GM12801 (cell line): ENCODE results near the gene WWC1.

ENCODE experiments used
- TF ChIP-seq, protein P1 (sequence below): IDR thresholded peaks from one replicate; pipeline ENCODE4 v1.5.1; 2011; ENCODE audit warnings: control low read depth; ENCODE audit not compliant: insufficient read length; ENCODE audit errors: extremely low read depth

The WWC1 gene

DNA sequence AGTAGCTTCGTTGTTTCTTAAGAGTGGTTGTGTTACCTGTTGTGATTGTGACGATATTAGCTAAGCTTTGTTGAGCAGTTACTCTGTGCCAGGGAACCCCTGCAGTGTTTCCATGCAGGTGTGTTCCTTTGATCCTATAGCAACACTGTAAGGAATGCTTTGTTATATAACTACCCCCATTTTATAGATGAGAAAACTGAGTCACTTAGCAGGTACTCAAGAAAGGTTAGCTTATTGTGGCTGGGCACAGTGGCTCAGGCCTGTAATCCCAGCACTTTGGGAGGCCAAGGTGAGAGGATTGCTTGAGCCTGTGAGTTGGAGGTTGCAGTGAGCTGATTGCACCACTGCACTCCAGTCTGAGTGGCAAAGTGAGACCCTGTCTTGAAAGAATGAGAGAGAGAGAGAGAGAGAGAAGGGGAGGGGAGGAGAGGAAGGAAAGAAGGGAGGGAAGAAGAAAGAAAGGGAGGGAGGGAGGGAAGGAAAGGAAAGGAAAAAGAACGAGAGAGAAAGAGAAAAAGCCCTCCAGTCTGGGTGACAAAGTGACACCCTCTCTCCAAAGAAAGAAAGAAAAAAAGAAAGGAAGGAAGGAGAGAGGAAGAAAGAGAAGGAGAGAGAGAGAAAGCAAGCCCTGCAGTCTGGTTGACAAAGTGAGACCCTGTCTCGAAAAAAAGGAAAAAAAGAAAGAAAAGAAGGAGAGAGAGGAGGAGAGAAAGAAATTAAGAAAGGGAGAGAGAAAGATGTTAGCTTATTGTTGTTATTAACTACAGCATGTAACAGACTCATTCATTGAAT lies 109.2 kb downstream of the WWC1 start:
- TF ChIP-seq, protein P1, sequence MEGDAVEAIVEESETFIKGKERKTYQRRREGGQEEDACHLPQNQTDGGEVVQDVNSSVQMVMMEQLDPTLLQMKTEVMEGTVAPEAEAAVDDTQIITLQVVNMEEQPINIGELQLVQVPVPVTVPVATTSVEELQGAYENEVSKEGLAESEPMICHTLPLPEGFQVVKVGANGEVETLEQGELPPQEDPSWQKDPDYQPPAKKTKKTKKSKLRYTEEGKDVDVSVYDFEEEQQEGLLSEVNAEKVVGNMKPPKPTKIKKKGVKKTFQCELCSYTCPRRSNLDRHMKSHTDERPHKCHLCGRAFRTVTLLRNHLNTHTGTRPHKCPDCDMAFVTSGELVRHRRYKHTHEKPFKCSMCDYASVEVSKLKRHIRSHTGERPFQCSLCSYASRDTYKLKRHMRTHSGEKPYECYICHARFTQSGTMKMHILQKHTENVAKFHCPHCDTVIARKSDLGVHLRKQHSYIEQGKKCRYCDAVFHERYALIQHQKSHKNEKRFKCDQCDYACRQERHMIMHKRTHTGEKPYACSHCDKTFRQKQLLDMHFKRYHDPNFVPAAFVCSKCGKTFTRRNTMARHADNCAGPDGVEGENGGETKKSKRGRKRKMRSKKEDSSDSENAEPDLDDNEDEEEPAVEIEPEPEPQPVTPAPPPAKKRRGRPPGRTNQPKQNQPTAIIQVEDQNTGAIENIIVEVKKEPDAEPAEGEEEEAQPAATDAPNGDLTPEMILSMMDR = no peak

DNA sequence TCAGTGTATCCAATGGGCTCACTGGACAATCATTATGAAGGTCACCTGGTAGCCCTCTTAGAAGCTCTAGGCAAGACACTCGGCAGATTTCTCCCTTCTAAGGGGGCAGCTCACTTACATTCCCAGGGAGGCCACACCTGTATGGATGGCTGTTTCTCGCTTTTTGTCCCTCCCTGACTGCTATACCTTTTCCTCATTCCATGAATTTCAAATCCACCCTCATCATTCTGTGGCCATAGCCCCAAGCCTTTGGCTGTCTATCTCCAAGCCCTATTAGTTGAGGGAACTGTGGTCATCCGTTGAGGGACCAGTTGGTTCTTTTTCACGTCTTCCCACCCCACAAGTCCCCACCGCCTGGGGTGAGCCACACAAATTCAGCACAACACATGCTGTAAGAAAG lies 109.8 kb downstream of the WWC1 start:
- TF ChIP-seq, protein P1 = no peak

DNA sequence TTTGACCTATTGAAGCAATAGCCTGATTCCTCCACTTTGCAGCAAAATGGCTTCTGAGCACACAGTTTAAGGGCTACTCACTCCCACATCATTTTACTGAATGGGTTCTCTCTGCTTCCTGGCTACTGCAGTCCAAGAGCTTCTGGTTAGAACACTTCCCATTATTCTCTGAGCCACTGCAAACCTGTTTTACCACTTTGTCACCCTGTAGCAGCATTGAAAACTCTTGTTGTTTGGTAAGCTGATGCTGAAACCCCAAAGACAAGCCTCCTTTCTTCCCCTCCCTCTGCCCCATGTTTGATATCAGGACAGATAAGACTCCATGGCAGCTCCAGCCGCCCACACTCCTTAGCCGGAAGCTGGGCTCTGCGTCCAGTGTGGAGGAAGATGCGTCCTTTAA lies 110.4 kb downstream of the WWC1 start:
- TF ChIP-seq, protein P1 = no peak

DNA sequence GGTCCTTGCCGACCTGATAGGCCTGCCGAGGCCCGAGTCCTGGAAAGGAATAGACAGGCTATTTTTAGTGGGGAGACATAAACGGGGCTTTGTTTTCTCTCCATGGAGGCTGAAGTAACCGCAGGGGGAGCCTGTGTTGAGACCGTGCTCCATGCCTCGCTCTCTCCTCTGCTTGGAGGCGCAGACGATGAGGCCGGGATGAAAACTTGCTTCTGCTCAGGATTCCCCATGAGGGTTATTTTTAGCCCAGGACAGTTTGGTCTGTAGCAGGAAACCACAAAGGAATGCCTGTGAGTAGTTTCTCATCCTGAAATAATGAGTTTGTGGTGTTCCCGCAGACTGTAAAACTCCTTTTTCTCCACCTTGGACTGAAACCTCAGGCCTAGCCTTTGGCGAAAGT lies 112.9 kb downstream of the WWC1 start:
- TF ChIP-seq, protein P1 = no peak

DNA sequence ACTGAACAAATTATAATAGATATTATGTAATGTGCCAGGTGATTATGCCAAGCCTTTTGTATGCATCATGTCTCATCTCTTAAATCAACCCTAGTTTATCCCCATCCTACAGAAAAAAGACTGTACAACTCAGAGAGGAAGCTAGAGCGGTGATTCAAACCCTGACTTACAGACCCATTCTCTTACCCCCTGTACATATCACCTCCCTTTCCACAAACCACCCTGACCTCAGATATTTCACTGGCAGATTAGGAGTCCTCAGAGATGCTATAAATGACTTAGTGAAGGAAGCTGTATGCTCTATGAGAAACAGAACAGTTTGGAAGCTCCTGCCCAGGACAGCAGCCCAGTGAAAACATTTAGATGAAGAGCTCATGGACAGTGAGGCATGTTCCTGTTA lies 115.8 kb downstream of the WWC1 start:
- TF ChIP-seq, protein P1 = no peak

DNA sequence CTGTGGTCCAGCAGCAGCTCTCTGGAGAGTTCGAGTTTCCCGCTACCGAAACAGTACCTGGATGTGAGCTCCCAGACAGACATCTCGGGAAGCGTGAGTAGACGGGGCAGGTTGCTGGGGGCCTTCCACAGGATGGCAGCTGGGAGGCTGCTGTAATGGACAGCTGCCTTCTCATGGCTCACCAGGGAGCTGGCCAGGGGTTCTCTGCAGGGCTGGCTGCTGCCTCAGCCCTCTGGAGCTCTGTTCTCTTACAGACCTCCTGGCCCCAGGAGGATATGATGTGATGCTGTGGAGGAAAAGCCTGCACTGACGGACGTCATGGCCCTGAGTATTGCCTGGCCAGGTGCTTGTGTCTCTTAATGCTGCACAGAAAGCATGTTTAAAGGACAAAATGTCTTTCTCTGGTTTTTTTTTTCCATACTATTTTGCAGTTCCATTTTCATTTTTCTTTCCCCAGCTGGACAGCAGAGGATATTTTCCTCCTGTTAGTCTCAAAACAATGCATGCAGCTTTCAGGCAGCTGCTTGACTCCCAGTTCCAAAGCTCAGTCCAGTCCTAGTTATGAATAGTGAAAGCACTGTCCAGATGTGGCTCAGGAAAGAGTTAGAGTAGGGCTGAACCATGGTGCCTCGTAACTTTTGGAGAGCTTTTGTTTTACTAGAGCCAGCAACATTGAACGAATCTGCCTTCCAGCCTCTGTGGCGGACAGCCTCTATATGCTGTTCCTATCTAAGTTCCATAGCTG lies 117.3 kb downstream of the WWC1 start:
- TF ChIP-seq, protein P1 = no peak

DNA sequence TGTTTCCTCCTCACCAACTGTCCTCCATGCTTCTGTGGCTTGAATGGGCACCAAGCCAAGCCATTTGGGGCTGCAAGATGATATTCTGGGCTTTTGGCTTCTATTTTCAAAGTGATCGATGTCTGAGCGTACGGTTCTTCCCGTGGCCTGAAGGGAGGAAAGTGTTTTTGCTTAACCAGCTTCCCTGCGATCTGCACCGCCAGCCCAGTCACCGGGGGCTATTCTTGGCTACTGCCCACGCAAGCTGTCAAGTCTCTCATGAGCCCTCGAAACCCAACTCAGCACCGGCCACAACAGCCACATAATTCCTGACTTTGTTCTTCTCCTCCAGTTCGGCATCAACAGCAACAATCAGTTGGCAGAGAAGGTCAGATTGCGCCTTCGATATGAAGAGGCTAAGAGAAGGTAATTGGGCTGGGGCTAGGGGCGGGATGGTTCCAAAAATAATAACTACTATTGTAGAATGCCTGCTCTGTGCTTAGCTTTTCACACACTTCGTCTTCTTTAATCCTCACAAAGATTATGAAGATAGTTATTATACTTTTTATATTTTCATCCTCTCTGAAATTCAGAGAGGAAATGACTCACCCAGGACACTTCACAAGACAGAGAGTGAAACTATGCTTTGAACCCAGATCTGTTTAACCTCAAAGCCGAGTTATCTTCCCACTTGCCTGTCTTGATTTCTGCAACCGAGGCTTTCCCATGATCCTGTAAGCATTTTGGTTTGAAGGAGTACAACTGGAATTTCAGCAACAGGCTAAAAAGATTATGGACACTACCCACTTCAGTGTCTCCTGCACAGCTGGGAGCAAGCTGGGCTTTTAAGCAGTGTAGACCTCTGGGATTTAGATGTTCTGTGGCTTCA lies 118.4 kb downstream of the WWC1 start:
- TF ChIP-seq, protein P1 = no peak
